Measurements from ENCODE around the gene ANKRD63.

Gene ANKRD63

GRCh38 chr15:40239693-40240618 is 42.9 kb downstream of the ANKRD63 start:
- DNase-seq, result no peak

DNA sequence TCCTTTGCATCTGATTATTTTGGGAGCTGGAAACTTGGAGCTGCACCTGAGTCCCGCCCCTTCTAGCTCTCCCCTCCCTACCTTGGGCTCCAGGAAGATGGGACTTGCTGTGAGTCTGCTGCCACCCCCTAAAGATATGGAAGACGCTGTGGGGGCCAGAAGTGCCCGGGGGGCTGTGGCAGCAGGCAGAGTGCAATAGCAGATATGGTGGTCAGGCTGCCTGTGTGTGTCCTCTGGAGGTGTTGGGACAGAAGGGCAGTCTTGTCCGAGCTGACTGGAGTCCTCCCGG is 43.5 kb downstream of the ANKRD63 start:
- no peak for DNase-seq

GRCh38 chr15:40238532-40239403 is 44.1 kb downstream of the ANKRD63 start, which contains the start of gene PAK6:
Gene PAK6 (plus strand): TSS chr15:40239063. CDS start chr15:40264786, 25,723 bp downstream.
- no peak for DNase-seq

DNA sequence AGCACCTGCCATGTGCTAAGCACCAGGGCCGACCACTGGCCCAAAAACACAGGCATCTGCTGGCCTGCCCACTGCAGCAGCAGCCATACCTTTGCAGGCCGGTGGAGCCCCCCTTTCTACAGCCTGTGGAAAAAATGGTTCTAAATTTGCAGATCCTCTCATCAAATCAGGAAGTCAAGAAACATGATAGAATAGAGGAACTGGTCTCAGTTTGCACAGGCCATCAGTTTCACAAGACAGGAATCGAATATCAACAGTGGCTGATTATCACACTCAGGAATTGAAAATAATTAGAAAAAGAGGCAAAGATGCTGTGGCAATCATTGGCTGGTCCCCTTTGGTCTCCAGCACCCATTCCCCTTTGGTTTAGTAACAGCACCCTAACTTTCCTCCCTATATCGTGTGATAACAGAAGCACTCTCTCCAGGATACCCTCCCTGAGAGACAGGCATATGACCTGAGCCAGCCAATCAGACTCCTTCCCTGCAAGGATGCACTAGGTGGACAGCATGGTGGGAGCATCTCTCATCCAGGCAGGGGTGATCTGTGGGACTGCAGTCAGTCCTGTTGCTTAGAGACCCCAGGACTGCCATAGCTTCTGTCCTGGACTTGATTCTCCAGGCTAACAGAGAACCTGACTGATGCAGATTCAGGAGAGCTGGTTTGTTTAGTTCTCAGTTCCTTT is 47.5 kb downstream of the ANKRD63 start:
- no peak for DNase-seq

- DNase-seq, result no peak
Observed at GRCh38 chr15:40234783-40235182, 48.1 kb downstream of the ANKRD63 start.

DNA sequence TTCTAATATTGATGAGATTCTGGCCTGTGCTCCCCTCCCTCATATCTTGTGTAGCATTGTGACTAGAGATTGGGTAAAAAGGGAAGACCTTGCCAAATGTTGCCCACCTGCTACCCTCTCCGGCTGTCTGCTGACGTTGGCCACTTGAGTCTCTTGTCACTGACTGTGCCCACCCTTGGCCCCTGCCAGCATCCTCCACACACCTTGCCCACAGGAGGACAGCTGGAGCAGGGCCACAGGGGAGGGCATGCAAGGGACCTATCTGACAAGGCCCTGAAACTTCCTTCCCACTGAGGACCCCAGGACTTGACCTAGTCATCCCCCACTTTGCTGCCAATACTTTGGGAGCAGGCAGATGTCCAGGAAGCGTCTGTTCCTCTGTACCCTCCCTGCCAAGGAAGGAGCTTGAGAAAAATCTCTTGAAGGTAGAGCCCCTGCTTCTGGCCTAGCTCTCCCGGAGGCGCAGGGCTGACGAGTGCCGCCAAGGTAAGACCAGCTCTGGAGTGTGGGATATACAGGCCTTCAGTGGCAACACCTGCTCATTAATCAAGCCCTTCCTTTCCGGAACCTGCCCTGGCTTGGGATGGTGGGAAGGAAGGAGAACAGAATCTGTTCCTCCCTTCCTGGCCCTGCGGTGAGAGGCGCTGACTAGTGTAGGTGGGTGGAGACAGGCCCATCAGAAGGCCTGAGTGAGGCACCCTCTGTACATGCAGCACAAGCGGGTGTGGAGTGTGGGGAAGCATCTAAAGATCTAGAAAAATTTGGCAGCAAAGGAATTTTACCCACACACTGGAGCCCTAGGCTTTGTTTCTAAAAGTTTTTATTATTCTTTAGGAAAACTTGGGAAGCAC is 48.9 kb downstream of the ANKRD63 start:
- no peak for DNase-seq

- no peak for DNase-seq
Observed at GRCh38 chr15:40232625-40233070, 50.2 kb downstream of the ANKRD63 start.

Measured in activated naive CD4-positive, alpha-beta T cell (primary cell).